ENCODE results near the gene TOM1L2. TPM values are rescaled to one million over a fixed set of nuclear protein-coding genes. Genes with fewer than 3 reads are reported as not detected.

TOM1L2 gene
- total and polyA plus RNA-seq, 12 donors: 29.6 to 437 (median 67.7) TPM

GRCh38 chr17:17963066-17963465 lies 9.1 kb downstream of the TOM1L2 start:
- H3K27me3 ChIP-seq: no peaks in the 10 kb centered on the region
- no peaks in the 10 kb centered on the region for H3K9me3 ChIP-seq (replicated peaks in 1 of 3)
- TF ChIP-seq CTCF (IDR thresholded peaks at IDR 0.05) (no peak), POLR2A (IDR thresholded peaks at IDR 0.05) (no peak)
- no peak overlapping the region for H3K4me3 ChIP-seq
- H3K36me3 ChIP-seq (replicated peaks in 1 of 2): no peaks in the 10 kb centered on the region
- peaks cover 36 to 60% of the 10 kb centered on the region in 2 donors for H3K4me1 ChIP-seq (replicated peaks in 1 of 2)
- no peak for DNase-seq
- intact Hi-C loops (cut with DNase I): no loop called here
- WGBS, 4 donors: 77 to 84% (median 81%) methylated on average over 4 of the region's 4 CpGs
- peak overlapping the region in 1 of 5 donors; percentile 32 for H3K27ac ChIP-seq

GRCh38 chr17:17960500-17961030 lies 11.6 kb downstream of the TOM1L2 start:
- no peaks in the 10 kb centered on the region for H3K36me3 ChIP-seq (replicated peaks in 1 of 2)
- intact Hi-C loops (cut with DNase I): no loop called here
- H3K4me3 ChIP-seq: no peak overlapping the region
- peak overlapping the region in 3 of 5 donors; percentile 63 to 75 (median 75) for H3K27ac ChIP-seq
- H3K4me1 ChIP-seq (replicated peaks in 1 of 2): peaks cover 45 to 63% of the 10 kb centered on the region in 2 donors
- 70 to 75% (median 71%) methylated on average over 5 of the region's 5 CpGs for WGBS, 4 donors
- H3K27me3 ChIP-seq: no peaks in the 10 kb centered on the region
- TF ChIP-seq CTCF (IDR thresholded peaks at IDR 0.05) (no peak), POLR2A (IDR thresholded peaks at IDR 0.05) (no peak)
- H3K9me3 ChIP-seq (replicated peaks in 1 of 3): no peaks in the 10 kb centered on the region
- no peak for DNase-seq

- intact Hi-C loops (cut with DNase I): no loop called here
- Histone ChIP-seq H3K27me3 (no peaks in the 10 kb centered on the region), H3K27ac (peak overlapping the region in 4 of 5 donors; percentile 9 to 75 (median 69)), H3K36me3 (replicated peaks in 1 of 2) (no peaks in the 10 kb centered on the region), H3K9me3 (replicated peaks in 1 of 3) (no peaks in the 10 kb centered on the region), H3K4me1 (replicated peaks in 1 of 2) (peaks cover 45 to 56% of the 10 kb centered on the region in 2 donors), H3K4me3 (peak overlapping the region in 1 of 4 donors; percentile 24)
- TF ChIP-seq CTCF (IDR thresholded peaks at IDR 0.05): no peak
- no peak for TF ChIP-seq POLR2A (IDR thresholded peaks at IDR 0.05)
- 35 to 44% (median 42%) methylated on average over 7 of the region's 7 CpGs for WGBS, 4 donors
- no peak for DNase-seq
Observed at GRCh38 chr17:17959520-17960361, 12.5 kb downstream of the TOM1L2 start.

GRCh38 chr17:17958982-17959381 lies 13.2 kb downstream of the TOM1L2 start:
- intact Hi-C loops (cut with DNase I): no loop called here
- H3K36me3 ChIP-seq (replicated peaks in 1 of 2): no peaks in the 10 kb centered on the region
- DNase-seq: no peak
- H3K4me3 ChIP-seq: no peak overlapping the region
- peaks cover 38 to 54% of the 10 kb centered on the region in 2 donors for H3K4me1 ChIP-seq (replicated peaks in 1 of 2)
- WGBS, 4 donors: 81 to 92% (median 91%) methylated on average over 5 of the region's 5 CpGs
- no peaks in the 10 kb centered on the region for H3K27me3 ChIP-seq
- peak overlapping the region; percentile 5 to 75 (median 63) for H3K27ac ChIP-seq
- H3K9me3 ChIP-seq (replicated peaks in 1 of 3): no peaks in the 10 kb centered on the region
- no peak for TF ChIP-seq POLR2A (IDR thresholded peaks at IDR 0.05)
- TF ChIP-seq CTCF (IDR thresholded peaks at IDR 0.05): no peak

Measured in adrenal gland (tissue), 12 donors.